NCI-H2227 (cell line): ENCODE measurements around the gene LIF.

Experiments
- DNase-seq: peaks from one replicate; lab custom pipeline; 2025; ENCODE audit not compliant: unreplicated experiment; lab: John Stamatoyannopoulos, UW

The LIF gene

DNA sequence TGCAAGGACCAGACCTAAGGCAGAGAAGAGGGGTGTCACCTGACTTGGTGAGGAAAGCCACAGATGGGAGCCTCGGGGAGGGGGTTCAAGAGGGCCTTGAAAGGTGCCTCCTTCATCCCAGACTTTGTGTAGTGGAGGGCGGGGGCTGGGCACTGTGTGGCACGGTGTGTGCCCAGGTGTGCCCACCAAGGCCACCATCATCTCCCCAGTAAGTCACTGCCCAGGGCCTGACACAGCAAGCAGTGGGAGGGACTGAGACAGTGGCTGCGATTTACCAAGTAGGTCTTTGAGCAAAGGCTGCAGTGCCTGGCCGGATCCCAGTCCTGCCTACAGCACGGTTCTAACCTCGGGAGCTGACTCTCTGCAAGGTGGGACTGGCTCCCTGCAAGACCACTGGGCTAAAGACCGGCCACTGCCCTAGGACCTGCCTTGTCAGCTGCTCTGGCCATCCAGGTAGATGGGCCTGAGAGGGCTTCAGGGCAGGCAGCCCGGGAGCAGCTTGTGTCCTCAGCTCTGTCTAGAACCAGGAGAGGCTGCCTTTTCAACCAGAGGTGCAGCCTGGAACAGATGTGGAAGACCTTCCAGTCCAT is 18.7 kb upstream of the LIF start:
- no peak for DNase-seq

DNA sequence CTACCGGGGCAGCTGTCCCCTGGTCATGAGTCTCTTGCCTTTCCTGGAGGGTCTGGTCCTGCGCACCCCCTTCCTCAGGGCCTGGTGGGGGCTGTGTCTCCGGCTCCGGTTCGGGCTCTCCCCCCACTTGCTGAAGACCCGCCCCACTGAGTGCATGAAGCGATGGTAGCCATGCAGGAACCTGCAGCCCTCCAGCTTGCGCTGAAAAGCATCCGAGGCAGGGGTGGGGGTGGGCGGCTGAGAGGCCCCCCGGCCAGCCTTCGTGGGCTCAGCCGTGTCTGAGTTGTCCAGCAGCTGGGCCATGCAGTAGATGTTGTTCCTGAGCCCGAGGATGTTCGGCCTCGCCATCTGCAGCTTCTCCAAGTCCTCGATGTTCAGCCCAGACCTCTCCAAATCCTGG is 17.3 kb upstream of the LIF start:
- DNase-seq = no peak

DNA sequence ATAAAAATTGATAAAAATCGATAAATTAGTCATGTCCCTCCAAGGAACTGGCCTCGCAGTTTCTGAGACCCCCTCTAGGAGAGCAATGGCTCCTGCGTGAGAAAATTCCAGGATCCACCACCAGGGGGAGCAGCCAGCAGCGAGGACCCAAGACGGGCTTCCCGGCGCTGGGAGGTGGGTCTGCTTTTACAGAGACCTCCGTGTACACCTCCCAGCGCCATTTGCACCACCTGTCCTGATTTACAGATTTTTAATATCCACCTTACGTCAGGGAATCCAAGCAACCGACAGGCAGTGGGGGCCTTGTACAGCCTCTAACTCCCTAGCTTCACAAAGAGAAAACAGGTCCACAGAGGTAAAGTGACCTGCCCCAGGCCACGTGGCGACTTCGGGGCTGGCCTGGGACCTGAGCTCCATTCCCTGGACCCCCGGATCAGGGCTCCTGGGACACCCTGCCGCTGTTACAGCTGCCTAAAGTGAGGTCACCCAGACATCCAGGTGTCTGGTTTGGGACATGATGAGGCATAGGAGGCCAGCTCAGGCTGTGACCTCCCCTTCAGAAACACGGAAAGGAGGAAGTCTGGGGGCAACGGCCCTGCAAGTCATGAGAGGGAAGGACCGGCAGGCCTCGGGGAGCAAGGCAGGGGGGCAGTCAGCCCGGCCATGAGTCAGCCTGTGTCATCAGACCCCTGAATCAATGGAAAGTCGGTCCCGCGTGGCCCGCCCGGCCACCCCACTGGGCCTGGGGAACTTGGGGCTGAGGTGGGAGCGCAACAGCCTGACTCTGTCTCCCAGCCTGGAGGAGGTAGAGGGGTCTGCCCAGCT is 16.6 kb upstream of the LIF start:
- DNase-seq = peak; percentile 83

GRCh38 chr22:30262112-30262511 is 15.6 kb upstream of the LIF start:
- no peak for DNase-seq

- DNase-seq = no peak
These were observed 14.6 kb upstream of the LIF start for GRCh38 chr22:30261134-30261533.

- DNase-seq = no peak
These were observed 14.1 kb upstream of the LIF start for GRCh38 chr22:30260682-30261081.

GRCh38 chr22:30260276-30260675 is 13.7 kb upstream of the LIF start:
- DNase-seq = no peak

GRCh38 chr22:30254314-30254713 is 7.8 kb upstream of the LIF start:
- no peak for DNase-seq

GRCh38 chr22:30253205-30253852 is 6.8 kb upstream of the LIF start:
- DNase-seq = no peak

- DNase-seq = no peak
These were observed 6.0 kb upstream of the LIF start for GRCh38 chr22:30252411-30253204.

DNA sequence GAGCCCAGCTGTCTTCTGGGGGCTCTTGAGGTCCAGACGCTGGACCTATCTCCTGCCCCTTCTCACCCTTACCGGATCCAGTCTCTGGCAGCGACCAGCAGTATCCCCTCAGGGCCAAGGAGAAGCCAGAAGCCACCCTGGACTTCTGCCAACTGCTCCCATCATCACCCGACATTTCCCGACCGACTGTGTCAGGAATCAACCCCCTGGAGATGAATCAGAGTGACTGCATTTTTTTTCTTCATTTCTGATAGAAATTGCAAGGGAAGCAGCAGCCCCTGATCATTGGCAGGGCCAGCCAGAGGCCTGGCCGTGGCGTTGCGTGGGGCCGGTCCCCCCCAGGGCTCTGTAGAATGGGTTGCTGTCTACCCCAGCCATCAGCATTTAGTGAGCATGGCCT is 5.2 kb upstream of the LIF start:
- no peak for DNase-seq

GRCh38 chr22:30250661-30251267 is 4.2 kb upstream of the LIF start:
- DNase-seq = no peak

DNA sequence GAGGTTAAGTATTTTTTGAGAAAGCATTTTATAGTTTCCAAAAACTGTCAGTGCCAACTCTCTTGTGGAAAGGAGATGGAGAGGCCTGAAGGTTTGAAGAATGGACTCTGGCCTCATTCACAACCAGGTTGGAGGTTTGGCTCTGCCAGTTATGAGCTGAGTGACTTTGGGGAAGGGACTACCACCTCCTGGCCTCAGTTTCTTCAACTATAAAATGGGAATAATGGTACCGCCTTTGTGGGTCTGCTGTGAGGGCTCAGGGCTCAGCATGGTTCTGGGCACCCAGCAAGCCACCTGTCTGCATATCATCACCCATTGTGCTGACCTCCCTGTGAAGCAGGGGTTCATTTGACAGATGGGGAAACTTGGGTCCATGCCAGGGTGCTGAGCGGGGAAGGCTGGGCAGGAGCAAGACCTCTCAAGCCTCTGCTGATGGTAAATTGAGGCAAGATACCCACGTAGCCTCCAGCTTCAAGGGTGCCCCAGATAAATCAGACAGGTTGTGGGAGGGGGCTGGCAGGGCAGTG is 3.5 kb upstream of the LIF start:
- no peak for DNase-seq

DNA sequence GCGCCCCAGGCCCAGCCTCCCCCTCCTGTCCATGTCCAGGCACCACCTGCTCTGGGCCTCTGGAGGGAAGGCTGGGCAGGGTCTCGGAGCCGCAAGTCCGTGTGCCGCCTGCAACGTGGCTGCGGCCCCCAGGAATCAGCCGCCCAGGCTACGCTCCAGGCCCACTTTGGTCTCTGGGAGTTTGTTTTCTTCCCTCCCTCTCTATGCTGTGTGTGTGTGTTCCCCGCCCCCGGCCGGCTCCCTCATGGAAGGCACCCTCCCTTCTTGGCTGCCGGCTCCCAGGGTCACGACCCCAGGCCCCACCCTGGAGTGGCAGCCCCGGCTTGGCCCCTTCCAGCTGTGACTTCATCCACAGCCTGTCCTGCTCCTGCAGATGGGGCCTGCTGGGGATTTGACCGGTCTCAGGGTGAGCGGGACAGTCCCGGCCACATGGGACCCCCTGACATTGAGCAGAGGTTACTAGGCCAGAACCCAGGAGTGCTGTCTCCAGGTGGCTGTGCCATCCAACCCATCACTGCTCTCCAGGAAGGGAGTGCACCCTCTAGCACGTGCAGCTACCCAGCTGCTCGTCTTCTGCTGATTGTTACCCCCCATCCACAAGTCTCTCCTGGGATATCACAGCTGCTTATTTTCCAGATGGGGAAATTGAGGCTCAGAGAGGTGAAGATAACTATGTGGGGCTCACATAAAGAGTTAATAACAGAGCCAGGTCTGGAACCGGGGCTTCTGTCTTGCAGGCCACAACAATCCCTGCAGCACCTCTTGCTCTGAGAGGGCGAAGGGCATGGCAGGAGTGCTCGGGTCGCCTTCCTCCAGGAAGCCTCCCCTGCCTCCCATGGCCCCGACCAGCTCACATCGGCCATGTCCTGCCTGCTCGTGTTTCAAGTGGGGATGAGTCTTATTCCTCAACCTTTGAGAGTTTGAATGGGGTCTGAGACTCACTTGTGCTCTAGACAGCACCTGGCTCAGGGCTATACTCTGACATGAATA is 2.8 kb upstream of the LIF start:
- DNase-seq = no peak

- no peak for DNase-seq
These were observed 1.9 kb upstream of the LIF start for GRCh38 chr22:30248484-30248883.

GRCh38 chr22:30247974-30248373 is 1.4 kb upstream of the LIF start:
- DNase-seq = no peak

- no peak for DNase-seq
These were observed 1.0 kb upstream of the LIF start for GRCh38 chr22:30247561-30247960.

GRCh38 chr22:30246814-30247376 is 336 bp upstream of the LIF start:
- no peak for DNase-seq
